Keratinocyte (primary cell): ENCODE measurements around the gene MTMR3. TPM values are rescaled to one million over a fixed set of nuclear protein-coding genes. Genes with fewer than 3 reads are reported as not detected.

ENCODE experiments used
- DNase-seq: peaks from one replicate; pipeline ENCODE4 v3.0.0-alpha.2; 2011; ENCODE audit warnings: low read depth, missing footprints, low spot score
- FAIRE-seq: peaks from 2 replicates; lab custom pipeline; 2011; peaks lifted over from hg19 to GRCh38; lab: Jason Lieb, UNC
- H2AFZ ChIP-seq: 2 replicates; pipeline ENCODE4 v1.6.0; 2012; ENCODE audit warnings: low read length, control low read depth, inconsistent platforms; ENCODE audit not compliant: control insufficient read depth
- H3K27ac ChIP-seq: 2 replicates; pipeline ENCODE4 v1.5.1; 2011; ENCODE audit warnings: low read length; ENCODE audit not compliant: control insufficient read depth, insufficient read depth
- H3K27me3 ChIP-seq: 3 replicates; pipeline ENCODE4 v1.6.0; 2011; ENCODE audit warnings: low read length; ENCODE audit not compliant: control insufficient read depth, insufficient read depth; ENCODE audit errors: extremely low read depth
- H3K36me3 ChIP-seq, 2 experiments: 2 replicates in 1 of 2; 3 replicates in 1 of 2; pipeline ENCODE4 v1.5.1; 2011; ENCODE audit warnings: low read length in 2 of 2, mild to moderate bottlenecking in 1 of 2; ENCODE audit not compliant: control insufficient read depth in 2 of 2, insufficient read depth in 2 of 2; ENCODE audit errors: extremely low read depth in 1 of 2
- H3K4me1 ChIP-seq: 3 replicates; pipeline ENCODE4 v1.5.1; 2011; ENCODE audit warnings: low read length; ENCODE audit not compliant: control insufficient read depth, insufficient read depth; ENCODE audit errors: extremely low read depth
- H3K4me2 ChIP-seq: 3 replicates; pipeline ENCODE4 v1.6.0; 2011; ENCODE audit warnings: low read depth, low read length; ENCODE audit not compliant: control insufficient read depth, insufficient read depth; ENCODE audit errors: extremely low read depth
- H3K4me3 ChIP-seq, 3 experiments: fragments of 200-600 bp in 1 of 3; sonication (generic) in 1 of 3; 2 replicates in 2 of 3; 3 replicates in 1 of 3; pipeline ENCODE4 v1.5.1; 2011 to 2016; ENCODE audit warnings: low read length in 3 of 3, mild to moderate bottlenecking in 3 of 3, control low read depth in 2 of 3, inconsistent platforms in 1 of 3, low read depth in 1 of 3, mixed read lengths in 1 of 3, mixed run types in 1 of 3, moderate library complexity in 1 of 3; ENCODE audit not compliant: control insufficient read depth in 2 of 3, insufficient read depth in 2 of 3; ENCODE audit errors: extremely low read depth in 1 of 3
- H3K79me2 ChIP-seq: 2 replicates; pipeline ENCODE4 v1.6.0; 2012; ENCODE audit warnings: low read length; ENCODE audit not compliant: control insufficient read depth, insufficient read depth
- H3K9ac ChIP-seq: 3 replicates; pipeline ENCODE4 v1.6.0; 2011; ENCODE audit warnings: low read length; ENCODE audit not compliant: control insufficient read depth, insufficient read depth; ENCODE audit errors: extremely low read depth
- H3K9me1 ChIP-seq: 3 replicates; pipeline ENCODE4 v1.6.0; 2011; ENCODE audit warnings: low read length; ENCODE audit not compliant: control insufficient read depth, insufficient read depth; ENCODE audit errors: extremely low read depth
- H3K9me3 ChIP-seq: 2 replicates; pipeline ENCODE4 v1.5.1; 2012; ENCODE audit warnings: low read depth, low read length; ENCODE audit not compliant: control insufficient read depth
- H4K20me1 ChIP-seq: 3 replicates; pipeline ENCODE4 v1.6.0; 2011; ENCODE audit warnings: low read length; ENCODE audit not compliant: control insufficient read depth, insufficient read depth; ENCODE audit errors: extremely low read depth
- CTCF ChIP-seq, 3 experiments: IDR thresholded peaks in 1 of 3; conservative IDR thresholded peaks in 1 of 3; optimal IDR thresholded peaks in 1 of 3; 2 replicates in 2 of 3; 3 replicates in 1 of 3; pipeline versions ENCODE3 to v1.5.1; 2011; ENCODE audit warnings: low read length in 3 of 3, mild to moderate bottlenecking in 3 of 3, moderate library complexity in 2 of 3, control low read depth in 1 of 3, inconsistent platforms in 1 of 3; ENCODE audit not compliant: insufficient read depth in 2 of 3; ENCODE audit errors: extremely low read depth in 1 of 3
- EZH2 ChIP-seq: IDR thresholded peaks from one replicate; pipeline ENCODE4 v1.6.1; 2012; ENCODE audit warnings: inconsistent platforms, mild to moderate bottlenecking, low read length, moderate library complexity
- dilution Hi-C: fragments of 300-500 bp; cut with MboI; formaldehyde crosslinking; loops from one replicate; pipeline ENCODE4 v1.7.0; 2020; ENCODE audit warnings: low sequenced_read_pairs; ENCODE audit not compliant: extremely low pct_ligation_motif_present
- polyA plus RNA-seq, 5 experiments: library from polyadenylated mRNA; depleted of rRNA in 3 of 5; stranded (reverse) in 3 of 5; stranded (forward) in 1 of 5; unstranded in 1 of 5; fragments of >200 nt; gene quantifications; 1 replicate in 1 of 5; 2 replicates in 3 of 5; 3 replicates in 1 of 5; pipeline versions ENCODE4 v1.2.1 to v1.2.3, GENCODE V29; 2011 to 2012; ENCODE audit warnings: missing spikeins in 2 of 5, low read depth in 1 of 5, low replicate concordance in 1 of 5

Gene MTMR3
- polyA plus RNA-seq, 1 donor (not counting 4 experiments of a cell fraction or from before 2014, with no cell fraction given) = 16.5 TPM

DNA sequence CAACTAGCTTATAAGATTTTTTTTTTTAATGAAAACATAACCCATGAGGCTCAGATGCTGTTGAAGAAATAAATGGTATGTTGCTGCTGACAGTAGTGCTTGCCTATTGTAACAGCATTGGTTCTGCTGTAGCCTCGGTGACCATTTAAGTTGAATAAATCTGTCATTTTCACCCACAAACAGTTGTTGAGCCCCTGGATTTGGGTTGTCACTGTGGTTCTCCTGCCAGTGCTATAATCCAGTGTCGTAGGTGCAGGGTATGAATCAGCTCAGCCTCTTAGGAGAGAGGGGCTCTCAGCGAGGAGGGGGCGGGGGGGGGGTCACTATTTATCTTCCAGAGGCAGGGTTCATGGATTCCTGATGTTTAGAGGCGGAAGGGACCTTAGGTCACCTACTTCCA is 147.4 kb downstream of the MTMR3 start:
- no peak for TF ChIP-seq CTCF (optimal IDR thresholded peaks at IDR 0.05 in 1 of 3, IDR thresholded peaks at IDR 0.05 in 1 of 3, conservative IDR thresholded peaks at IDR 0.05 in 1 of 3; ENCODE audit: extremely low read depth in 1 of 3, insufficient read depth in 2 of 3, low read length in 3 of 3)
- TF ChIP-seq EZH2 = no peak
- H2AFZ ChIP-seq = no peak overlapping the region
- no peaks in the 10 kb centered on the region for H3K79me2 ChIP-seq
- H3K36me3 ChIP-seq = peaks cover 13 to 27% of the 10 kb centered on the region in 2 experiments
- DNase-seq (no peak), FAIRE-seq (no peak)
- no peak overlapping the region for H3K4me3 ChIP-seq
- dilution Hi-C loops = no loop called here
- H3K9me3 ChIP-seq = no peaks in the 10 kb centered on the region
- H3K4me1 ChIP-seq = peaks cover 7% of the 10 kb centered on the region
- H4K20me1 ChIP-seq = no peaks in the 10 kb centered on the region
- H3K27ac ChIP-seq = no peak overlapping the region
- H3K9ac ChIP-seq = no peak overlapping the region
- no peaks in the 10 kb centered on the region for H3K9me1 ChIP-seq
- no peaks in the 10 kb centered on the region for H3K27me3 ChIP-seq
- no peak overlapping the region for H3K4me2 ChIP-seq

- Histone ChIP-seq H3K9ac (no peak overlapping the region), H3K9me1 (no peaks in the 10 kb centered on the region), H2AFZ (no peak overlapping the region), H4K20me1 (no peaks in the 10 kb centered on the region), H3K27me3 (no peaks in the 10 kb centered on the region), H3K4me1 (peaks cover 7% of the 10 kb centered on the region), H3K79me2 (no peaks in the 10 kb centered on the region), H3K36me3 (peaks cover 10 to 18% of the 10 kb centered on the region in 2 experiments), H3K4me3 (no peak overlapping the region), H3K9me3 (no peaks in the 10 kb centered on the region), H3K4me2 (no peak overlapping the region), H3K27ac (no peak overlapping the region)
- TF ChIP-seq EZH2 = no peak
- no peak for TF ChIP-seq CTCF (optimal IDR thresholded peaks at IDR 0.05 in 1 of 3, IDR thresholded peaks at IDR 0.05 in 1 of 3, conservative IDR thresholded peaks at IDR 0.05 in 1 of 3; ENCODE audit: extremely low read depth in 1 of 3, insufficient read depth in 2 of 3, low read length in 3 of 3)
- DNase-seq (no peak), FAIRE-seq (no peak)
- dilution Hi-C loops = no loop called here
These were observed 148.4 kb downstream of the MTMR3 start for GRCh38 chr22:30031328-30031727.
